ENCODE measurements around the gene INAFM1.

Gene INAFM1

GRCh38 chr19:47310819-47311218 lies 36.1 kb downstream of the INAFM1 start (continued):
- TF ChIP-seq GLI2 (tag by site-specific recombination; IDR thresholded peaks at IDR 0.05; ENCODE audit: borderline replicate concordance, low read depth) = no peak
- TF ChIP-seq, protein P1, sequence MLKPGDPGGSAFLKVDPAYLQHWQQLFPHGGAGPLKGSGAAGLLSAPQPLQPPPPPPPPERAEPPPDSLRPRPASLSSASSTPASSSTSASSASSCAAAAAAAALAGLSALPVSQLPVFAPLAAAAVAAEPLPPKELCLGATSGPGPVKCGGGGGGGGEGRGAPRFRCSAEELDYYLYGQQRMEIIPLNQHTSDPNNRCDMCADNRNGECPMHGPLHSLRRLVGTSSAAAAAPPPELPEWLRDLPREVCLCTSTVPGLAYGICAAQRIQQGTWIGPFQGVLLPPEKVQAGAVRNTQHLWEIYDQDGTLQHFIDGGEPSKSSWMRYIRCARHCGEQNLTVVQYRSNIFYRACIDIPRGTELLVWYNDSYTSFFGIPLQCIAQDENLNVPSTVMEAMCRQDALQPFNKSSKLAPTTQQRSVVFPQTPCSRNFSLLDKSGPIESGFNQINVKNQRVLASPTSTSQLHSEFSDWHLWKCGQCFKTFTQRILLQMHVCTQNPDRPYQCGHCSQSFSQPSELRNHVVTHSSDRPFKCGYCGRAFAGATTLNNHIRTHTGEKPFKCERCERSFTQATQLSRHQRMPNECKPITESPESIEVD (tag by site-specific recombination; IDR thresholded peaks at IDR 0.05) = no peak
- TF ChIP-seq ZNF544 (tag by site-specific recombination; IDR thresholded peaks at IDR 0.05) = no peak
- no peak for TF ChIP-seq ZNF704 (tag by site-specific recombination; IDR thresholded peaks at IDR 0.05)
- TF ChIP-seq ZNF623 (tag by site-specific recombination; IDR thresholded peaks at IDR 0.05) = no peak
- TF ChIP-seq ZIC2 (tag by site-specific recombination; IDR thresholded peaks at IDR 0.05) = no peak
- 0 out of 2 replicates have a peak, but pooled peaks have one; percentile 22 for TF ChIP-seq PRDM10 (tag by site-specific recombination; IDR thresholded peaks at IDR 0.05)
- no peak for TF ChIP-seq ZNF548 (tag by site-specific recombination; IDR thresholded peaks at IDR 0.05)
- TF ChIP-seq ZFP3 (tag by site-specific recombination; IDR thresholded peaks at IDR 0.05; ENCODE audit: low read depth) = no peak
- no peak for TF ChIP-seq ZBTB7A (tag by site-specific recombination; IDR thresholded peaks at IDR 0.05; ENCODE audit: low read depth)
- no peak for TF ChIP-seq ZNF792 (tag by site-specific recombination; IDR thresholded peaks at IDR 0.05)
- TF ChIP-seq ZNF423 (tag by site-specific recombination; IDR thresholded peaks at IDR 0.05) = no peak
- TF ChIP-seq, protein P2, sequence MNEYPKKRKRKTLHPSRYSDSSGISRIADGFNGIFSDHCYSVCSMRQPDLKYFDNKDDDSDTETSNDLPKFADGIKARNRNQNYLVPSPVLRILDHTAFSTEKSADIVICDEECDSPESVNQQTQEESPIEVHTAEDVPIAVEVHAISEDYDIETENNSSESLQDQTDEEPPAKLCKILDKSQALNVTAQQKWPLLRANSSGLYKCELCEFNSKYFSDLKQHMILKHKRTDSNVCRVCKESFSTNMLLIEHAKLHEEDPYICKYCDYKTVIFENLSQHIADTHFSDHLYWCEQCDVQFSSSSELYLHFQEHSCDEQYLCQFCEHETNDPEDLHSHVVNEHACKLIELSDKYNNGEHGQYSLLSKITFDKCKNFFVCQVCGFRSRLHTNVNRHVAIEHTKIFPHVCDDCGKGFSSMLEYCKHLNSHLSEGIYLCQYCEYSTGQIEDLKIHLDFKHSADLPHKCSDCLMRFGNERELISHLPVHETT (tag by site-specific recombination; IDR thresholded peaks at IDR 0.05) = no peak
- TF ChIP-seq, protein P3, sequence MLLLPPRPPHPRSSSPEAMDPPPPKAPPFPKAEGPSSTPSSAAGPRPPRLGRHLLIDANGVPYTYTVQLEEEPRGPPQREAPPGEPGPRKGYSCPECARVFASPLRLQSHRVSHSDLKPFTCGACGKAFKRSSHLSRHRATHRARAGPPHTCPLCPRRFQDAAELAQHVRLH (tag by site-specific recombination; IDR thresholded peaks at IDR 0.05) = no peak
- no peak for TF ChIP-seq KLF1 (tag by site-specific recombination; IDR thresholded peaks at IDR 0.05)
- TF ChIP-seq ZNF366 (tag by site-specific recombination; conservative IDR thresholded peaks at IDR 0.05) = no peak; the same call in 1 of the 2 replicates
- TF ChIP-seq ZNF132 (tag by site-specific recombination; IDR thresholded peaks at IDR 0.05; ENCODE audit: borderline replicate concordance) = no peak
- peak; percentile 65; the same call in 1 of the 2 replicates for TF ChIP-seq ZNF660 (tag by site-specific recombination; IDR thresholded peaks at IDR 0.05)
- TF ChIP-seq ZNF777 (tag by site-specific recombination; IDR thresholded peaks at IDR 0.05; ENCODE audit: borderline replicate concordance) = no peak
- no peak for TF ChIP-seq ZNF768 (tag by site-specific recombination; IDR thresholded peaks at IDR 0.05)
- no peak for TF ChIP-seq KLF10 (tag by site-specific recombination; IDR thresholded peaks at IDR 0.05)
- TF ChIP-seq ZNF670 (tag by site-specific recombination; IDR thresholded peaks at IDR 0.05; ENCODE audit: low read depth) = no peak
- peak; percentile 50; the same call in 1 of the 2 replicates for TF ChIP-seq ZEB2 (tag by site-specific recombination; IDR thresholded peaks at IDR 0.05)
- no peak for TF ChIP-seq SETDB1 (IDR thresholded peaks at IDR 0.05; ENCODE audit: insufficient read length, low read length)
- TF ChIP-seq ZNF221 (tag by site-specific recombination; IDR thresholded peaks at IDR 0.05; ENCODE audit: borderline replicate concordance) = no peak
- TF ChIP-seq, protein P4, sequence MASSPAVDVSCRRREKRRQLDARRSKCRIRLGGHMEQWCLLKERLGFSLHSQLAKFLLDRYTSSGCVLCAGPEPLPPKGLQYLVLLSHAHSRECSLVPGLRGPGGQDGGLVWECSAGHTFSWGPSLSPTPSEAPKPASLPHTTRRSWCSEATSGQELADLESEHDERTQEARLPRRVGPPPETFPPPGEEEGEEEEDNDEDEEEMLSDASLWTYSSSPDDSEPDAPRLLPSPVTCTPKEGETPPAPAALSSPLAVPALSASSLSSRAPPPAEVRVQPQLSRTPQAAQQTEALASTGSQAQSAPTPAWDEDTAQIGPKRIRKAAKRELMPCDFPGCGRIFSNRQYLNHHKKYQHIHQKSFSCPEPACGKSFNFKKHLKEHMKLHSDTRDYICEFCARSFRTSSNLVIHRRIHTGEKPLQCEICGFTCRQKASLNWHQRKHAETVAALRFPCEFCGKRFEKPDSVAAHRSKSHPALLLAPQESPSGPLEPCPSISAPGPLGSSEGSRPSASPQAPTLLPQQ (tag by site-specific recombination; IDR thresholded peaks at IDR 0.05) = peak; percentile 81
- TF ChIP-seq ZNF114 (tag by site-specific recombination; IDR thresholded peaks at IDR 0.05) = no peak
- no peak for TF ChIP-seq GFI1B (tag by site-specific recombination; IDR thresholded peaks at IDR 0.05)
- TF ChIP-seq, protein P5, sequence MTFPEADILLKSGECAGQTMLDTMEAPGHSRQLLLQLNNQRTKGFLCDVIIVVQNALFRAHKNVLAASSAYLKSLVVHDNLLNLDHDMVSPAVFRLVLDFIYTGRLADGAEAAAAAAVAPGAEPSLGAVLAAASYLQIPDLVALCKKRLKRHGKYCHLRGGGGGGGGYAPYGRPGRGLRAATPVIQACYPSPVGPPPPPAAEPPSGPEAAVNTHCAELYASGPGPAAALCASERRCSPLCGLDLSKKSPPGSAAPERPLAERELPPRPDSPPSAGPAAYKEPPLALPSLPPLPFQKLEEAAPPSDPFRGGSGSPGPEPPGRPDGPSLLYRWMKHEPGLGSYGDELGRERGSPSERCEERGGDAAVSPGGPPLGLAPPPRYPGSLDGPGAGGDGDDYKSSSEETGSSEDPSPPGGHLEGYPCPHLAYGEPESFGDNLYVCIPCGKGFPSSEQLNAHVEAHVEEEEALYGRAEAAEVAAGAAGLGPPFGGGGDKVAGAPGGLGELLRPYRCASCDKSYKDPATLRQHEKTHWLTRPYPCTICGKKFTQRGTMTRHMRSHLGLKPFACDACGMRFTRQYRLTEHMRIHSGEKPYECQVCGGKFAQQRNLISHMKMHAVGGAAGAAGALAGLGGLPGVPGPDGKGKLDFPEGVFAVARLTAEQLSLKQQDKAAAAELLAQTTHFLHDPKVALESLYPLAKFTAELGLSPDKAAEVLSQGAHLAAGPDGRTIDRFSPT (tag by site-specific recombination; IDR thresholded peaks at IDR 0.05) = no peak
- TF ChIP-seq HOXC10 (CRISPR knock-in tag; IDR thresholded peaks at IDR 0.05) = no peak
